ENCODE results near the gene PLEKHA6. TPM values are rescaled to one million over a fixed set of nuclear protein-coding genes. Genes with fewer than 3 reads are reported as not detected.

The PLEKHA6 gene
- total RNA-seq, 2 experiments from 2014 or later: 0.77 to 0.97 TPM

DNA sequence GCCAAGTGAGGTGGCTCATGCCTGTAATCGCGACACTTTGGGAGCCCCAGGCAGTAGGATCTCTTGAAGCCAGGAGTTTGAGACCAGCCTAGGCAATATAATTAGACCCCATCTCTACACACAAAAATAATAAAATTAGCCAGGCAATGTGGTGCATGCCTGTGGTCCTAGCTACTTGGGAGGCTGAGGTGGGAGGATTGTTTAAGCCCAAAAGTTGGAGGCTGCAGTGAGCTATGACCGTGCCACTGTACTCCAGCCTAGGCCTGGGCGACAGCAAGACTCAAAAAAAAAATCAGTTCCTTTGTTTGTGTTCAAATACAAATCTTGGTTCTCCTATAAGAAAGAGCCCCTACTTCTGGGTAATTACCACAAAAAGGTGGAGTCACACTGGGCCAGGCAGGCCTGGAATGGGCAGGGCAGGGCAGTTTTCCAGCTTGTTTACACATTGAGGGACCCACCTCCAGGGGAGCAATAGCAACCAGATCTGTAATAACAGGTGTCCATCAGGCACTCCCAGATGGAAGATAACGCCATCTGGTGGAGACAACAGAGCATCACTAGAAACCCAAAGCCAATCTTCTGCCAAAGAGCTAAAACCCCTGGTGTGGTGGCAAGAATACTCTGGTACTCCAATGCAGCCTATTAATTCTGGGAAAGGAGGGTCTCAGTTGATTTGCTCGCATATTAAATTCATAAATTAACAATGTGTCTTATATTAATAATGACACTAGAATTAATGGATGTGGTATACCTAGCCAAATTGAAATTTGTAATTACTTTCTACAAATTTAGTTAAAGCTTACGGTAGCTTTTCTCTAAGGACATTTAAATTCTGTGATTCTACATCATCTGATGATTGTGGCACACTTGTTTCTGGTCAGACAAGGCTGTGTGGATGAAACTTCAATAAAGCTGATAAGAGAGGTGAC lies 38.7 kb upstream of the PLEKHA6 start:
- Mint-ChIP-seq H3K4me3 (no peak overlapping the region), H3K36me3 (peaks cover 13% of the 10 kb centered on the region), H3K9me3 (no peaks in the 10 kb centered on the region), H3K4me1 (peaks cover 4% of the 10 kb centered on the region), H3K27ac (peak overlapping the region; percentile 6), H3K27me3 (no peaks in the 10 kb centered on the region)
- DNase-seq (peak; percentile 42), ATAC-seq (ENCODE audit: low read depth) (peak; percentile 85)
- POLR2A ChIA-PET: interaction anchor here (0.7 to 1.2 kb wide), 4 partner anchors 10 to 112 kb away, joined by 3 to 5 read pairs (median 3); no protein-coding TSS in a partner anchor

GRCh38 chr1:204396015-204396583 lies 36.4 kb upstream of the PLEKHA6 start:
- POLR2A ChIA-PET: interaction anchor here (0.6 to 1.0 kb wide), 3 partner anchors 11 to 211 kb away, joined by 3 to 4 read pairs (median 3); no protein-coding TSS in a partner anchor
- no peak for ATAC-seq (ENCODE audit: low read depth)
- Mint-ChIP-seq H3K9me3 (no peaks in the 10 kb centered on the region), H3K4me3 (no peak overlapping the region), H3K27me3 (no peaks in the 10 kb centered on the region), H3K36me3 (peaks cover 12% of the 10 kb centered on the region), H3K4me1 (peaks cover 1% of the 10 kb centered on the region), H3K27ac (no peak overlapping the region)
- DNase-seq: no peak

DNA sequence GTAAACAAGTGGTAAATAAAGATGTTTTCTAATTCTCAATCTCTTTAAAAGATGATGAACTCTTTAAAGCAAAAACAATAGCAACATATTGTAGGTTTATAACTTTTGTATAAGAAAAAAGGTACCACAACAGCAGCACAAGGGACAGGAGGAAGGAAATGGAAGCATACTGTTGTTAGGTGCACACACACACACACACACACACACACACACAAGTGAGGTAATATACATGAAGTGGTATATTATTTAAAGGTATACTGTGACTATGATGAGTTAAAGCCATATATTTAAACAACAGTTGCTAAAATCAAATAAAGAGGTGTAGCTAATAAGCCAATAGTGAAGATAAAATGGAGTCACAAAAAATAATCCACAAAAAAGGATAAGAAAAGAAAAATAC lies 31.9 kb upstream of the PLEKHA6 start:
- ATAC-seq (ENCODE audit: low read depth) (no peak), DNase-seq (no peak)
- Mint-ChIP-seq H3K4me1 (peaks cover 3% of the 10 kb centered on the region), H3K27ac (no peak overlapping the region), H3K4me3 (no peak overlapping the region), H3K36me3 (peaks cover 4% of the 10 kb centered on the region), H3K9me3 (no peaks in the 10 kb centered on the region), H3K27me3 (no peaks in the 10 kb centered on the region)
- POLR2A ChIA-PET: interaction anchor here (1.0 kb wide), 1 partner anchor 10 kb away, joined by 5 read pairs; no protein-coding TSS in a partner anchor

DNA sequence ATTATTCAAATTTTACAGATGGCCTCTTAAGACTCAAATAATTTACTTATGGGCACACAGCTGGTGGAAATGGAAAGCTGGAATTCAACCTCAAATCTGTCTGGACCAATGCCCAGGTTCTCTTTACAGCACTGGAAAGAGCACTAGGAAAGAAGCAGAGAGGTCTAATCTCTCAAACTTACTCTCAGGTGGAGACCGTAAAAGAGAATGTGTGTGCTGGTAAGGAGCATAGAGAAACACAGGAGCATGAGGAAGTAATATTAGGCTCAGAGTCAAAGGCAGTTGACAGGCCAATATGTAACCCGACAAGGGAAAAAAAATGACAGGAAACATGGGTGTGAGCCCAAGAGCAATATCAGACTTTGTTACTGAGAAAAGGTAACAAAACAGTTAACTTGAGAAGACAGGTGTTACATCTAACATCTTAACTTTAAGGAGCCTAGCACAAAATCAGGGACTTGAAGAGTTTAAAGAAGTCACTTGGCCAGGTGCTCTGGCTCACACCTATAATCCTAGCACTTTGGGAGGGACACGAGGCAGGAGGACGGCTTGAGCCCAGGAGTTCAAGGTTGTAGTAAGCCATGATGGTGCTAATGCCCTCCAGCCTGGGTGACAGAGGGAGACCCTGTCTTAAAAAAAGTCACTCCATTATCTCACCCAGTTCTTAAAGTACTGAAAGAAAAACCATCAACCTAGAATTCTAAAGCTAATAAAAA lies 31.2 kb upstream of the PLEKHA6 start:
- peaks cover 1% of the 10 kb centered on the region for H3K36me3 Mint-ChIP-seq
- no peaks in the 10 kb centered on the region for H3K27me3 Mint-ChIP-seq
- H3K4me1 Mint-ChIP-seq: peaks cover 3% of the 10 kb centered on the region
- H3K9me3 Mint-ChIP-seq: no peaks in the 10 kb centered on the region
- DNase-seq (no peak), ATAC-seq (ENCODE audit: low read depth) (no peak)
- H3K4me3 Mint-ChIP-seq: no peak overlapping the region
- POLR2A ChIA-PET: no interaction called here
- H3K27ac Mint-ChIP-seq: no peak overlapping the region

- Mint-ChIP-seq H3K36me3 (no peaks in the 10 kb centered on the region), H3K4me1 (peaks cover 4% of the 10 kb centered on the region)
- POLR2A ChIA-PET: interaction anchor here (0.7 kb wide), 1 partner anchor 168 kb away, joined by 3 read pairs; no protein-coding TSS in a partner anchor
Measured at GRCh38 chr1:204385727-204386126, 26.0 kb upstream of the PLEKHA6 start.

DNA sequence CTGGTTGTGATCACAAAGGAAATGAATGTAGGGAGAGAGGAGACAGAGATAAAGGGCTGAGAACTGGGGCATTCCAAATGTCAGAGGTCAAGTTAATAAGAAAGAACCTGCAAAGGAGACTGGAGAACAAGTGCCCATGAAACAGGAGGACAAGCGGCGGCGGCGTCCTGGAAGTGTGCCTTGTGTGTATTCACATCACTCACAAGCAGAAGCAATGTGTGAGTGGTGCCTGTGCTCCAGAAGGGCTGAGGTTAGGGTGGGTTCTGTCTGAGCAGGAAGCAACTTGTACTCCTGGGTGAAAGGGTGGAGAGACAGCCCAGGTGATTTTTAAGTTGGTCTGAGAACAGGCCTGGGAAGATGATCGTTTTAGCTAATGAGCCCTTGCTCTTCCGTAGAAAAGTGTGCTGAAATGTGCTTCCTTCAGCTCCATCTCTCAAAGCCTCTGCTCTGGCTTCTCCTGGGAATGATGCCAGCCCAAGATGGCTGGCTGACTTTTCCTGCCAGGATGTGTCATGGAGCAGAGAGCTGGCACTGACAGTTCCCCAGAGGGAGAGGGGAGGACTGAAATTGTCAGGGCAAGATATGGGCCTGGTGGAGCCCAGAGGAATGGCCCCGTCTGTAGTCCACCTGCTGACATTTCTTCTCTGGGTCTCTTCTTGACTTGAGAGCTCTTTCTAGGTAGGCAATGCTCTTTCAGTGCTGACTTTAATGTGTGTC lies 25.1 kb upstream of the PLEKHA6 start:
- DNase-seq (no peak), ATAC-seq (ENCODE audit: low read depth) (no peak)
- Mint-ChIP-seq H3K27me3 (peaks cover 10% of the 10 kb centered on the region), H3K27ac (no peak overlapping the region), H3K4me3 (no peak overlapping the region), H3K9me3 (no peaks in the 10 kb centered on the region), H3K36me3 (no peaks in the 10 kb centered on the region), H3K4me1 (peaks cover 3% of the 10 kb centered on the region)
- POLR2A ChIA-PET: no interaction called here

More at GRCh38 chr1:204385727-204386126, 26.0 kb upstream of the PLEKHA6 start:
- Mint-ChIP-seq H3K27ac (no peak overlapping the region), H3K4me3 (no peak overlapping the region), H3K9me3 (no peaks in the 10 kb centered on the region), H3K27me3 (peaks cover 2% of the 10 kb centered on the region)
- no peak for DNase-seq
- no peak for ATAC-seq (ENCODE audit: low read depth)

- POLR2A ChIA-PET: no interaction called here
Measured at GRCh38 chr1:204383163-204383904, 23.6 kb upstream of the PLEKHA6 start.

GRCh38 chr1:204382714-204383083 lies 23.0 kb upstream of the PLEKHA6 start:
- Mint-ChIP-seq H3K4me1 (peaks cover 10% of the 10 kb centered on the region), H3K4me3 (no peak overlapping the region), H3K27me3 (peaks cover 25% of the 10 kb centered on the region), H3K9me3 (no peaks in the 10 kb centered on the region), H3K27ac (no peak overlapping the region), H3K36me3 (no peaks in the 10 kb centered on the region)
- DNase-seq (no peak), ATAC-seq (ENCODE audit: low read depth) (no peak)
- POLR2A ChIA-PET: no interaction called here

More at GRCh38 chr1:204383163-204383904, 23.6 kb upstream of the PLEKHA6 start:
- ATAC-seq (ENCODE audit: low read depth): no peak
- Mint-ChIP-seq H3K27ac (no peak overlapping the region), H3K27me3 (peaks cover 20% of the 10 kb centered on the region), H3K9me3 (no peaks in the 10 kb centered on the region), H3K4me3 (no peak overlapping the region), H3K36me3 (no peaks in the 10 kb centered on the region), H3K4me1 (peaks cover 4% of the 10 kb centered on the region)
- DNase-seq: no peak

DNA sequence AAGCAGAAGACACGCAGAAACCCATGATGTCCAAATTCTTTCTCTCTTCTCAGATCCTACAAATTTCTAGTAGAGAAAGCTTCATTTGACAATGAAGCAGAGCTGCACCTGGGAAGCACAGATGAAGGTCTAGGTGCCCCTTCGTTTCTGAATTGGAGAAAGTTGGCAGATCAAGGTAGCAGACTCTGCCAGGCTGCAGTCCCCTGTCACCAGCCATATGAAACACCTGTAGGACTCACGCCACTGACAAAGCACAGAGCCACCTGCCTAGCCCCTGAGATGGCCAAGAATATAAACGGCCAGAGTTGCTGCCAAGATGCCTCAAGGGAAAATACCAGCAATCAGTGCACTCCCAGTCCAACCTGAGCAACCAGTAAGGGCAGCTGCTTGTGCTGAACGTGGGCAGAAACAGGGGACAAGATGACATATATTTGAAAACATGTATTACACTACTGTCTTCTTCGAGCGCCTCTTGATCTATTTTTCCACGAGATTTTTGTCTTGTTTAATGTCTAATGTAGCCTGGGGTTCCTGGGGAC lies 20.6 kb upstream of the PLEKHA6 start:
- ATAC-seq (ENCODE audit: low read depth): no peak
- no peak for DNase-seq
- peaks cover 12% of the 10 kb centered on the region for H3K4me1 Mint-ChIP-seq
- H3K27ac Mint-ChIP-seq: no peak overlapping the region
- peaks cover 35% of the 10 kb centered on the region for H3K27me3 Mint-ChIP-seq
- H3K9me3 Mint-ChIP-seq: no peaks in the 10 kb centered on the region
- POLR2A ChIA-PET: no interaction called here
- H3K4me3 Mint-ChIP-seq: no peak overlapping the region
- no peaks in the 10 kb centered on the region for H3K36me3 Mint-ChIP-seq

DNA sequence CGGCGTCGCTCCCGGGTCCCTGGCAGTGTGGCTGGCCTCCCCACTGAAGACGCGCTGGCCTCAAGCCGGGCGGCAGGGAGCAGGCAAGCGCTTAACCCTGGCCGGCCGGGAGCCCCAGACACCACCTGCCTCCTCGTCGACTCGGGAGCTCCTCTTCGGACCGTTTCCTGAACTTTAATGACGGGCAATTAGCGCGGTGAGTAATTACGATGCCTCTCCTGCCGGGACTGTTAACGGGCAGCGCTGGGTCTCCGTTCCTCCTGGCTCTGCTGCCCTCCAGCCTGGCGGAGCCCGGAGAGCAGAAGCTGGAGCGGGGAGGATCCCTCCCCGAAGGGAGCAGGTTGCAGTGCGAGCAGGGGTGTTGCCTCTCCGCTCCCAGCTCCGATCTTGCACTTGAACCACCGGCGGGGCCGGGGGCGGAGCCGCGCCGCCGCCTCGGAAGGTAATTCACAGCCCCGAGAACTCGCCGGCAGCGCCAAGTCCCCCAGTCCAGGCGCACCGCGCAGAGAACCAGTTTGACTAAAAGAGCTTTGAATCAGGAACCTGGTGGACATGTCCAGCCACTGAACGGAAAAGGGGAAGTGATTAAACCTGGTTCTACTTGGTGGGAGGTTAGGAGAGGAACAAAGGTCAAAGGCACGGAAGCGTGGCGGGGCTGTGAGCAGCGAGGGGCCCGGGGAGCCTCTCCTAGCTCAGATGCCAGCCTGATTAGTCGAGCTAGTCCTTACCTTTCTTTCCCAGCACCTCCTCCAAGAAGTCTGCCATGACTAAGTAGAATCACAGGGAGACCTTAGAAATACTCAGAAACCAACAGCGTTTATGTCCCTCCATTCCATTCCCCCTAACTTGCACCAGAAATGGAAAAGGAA lies 18.3 kb upstream of the PLEKHA6 start:
- Mint-ChIP-seq H3K4me1 (peaks cover 12% of the 10 kb centered on the region), H3K9me3 (no peaks in the 10 kb centered on the region), H3K27ac (no peak overlapping the region), H3K36me3 (no peaks in the 10 kb centered on the region), H3K27me3 (peaks cover 35% of the 10 kb centered on the region), H3K4me3 (peak overlapping the region; percentile 82)
- ATAC-seq (ENCODE audit: low read depth) (peak; percentile 75), DNase-seq (peak; percentile 70)
- POLR2A ChIA-PET: interaction anchor here (0.8 kb wide), 2 partner anchors 11 to 187 kb away, joined by 3 read pairs; no protein-coding TSS in a partner anchor

DNA sequence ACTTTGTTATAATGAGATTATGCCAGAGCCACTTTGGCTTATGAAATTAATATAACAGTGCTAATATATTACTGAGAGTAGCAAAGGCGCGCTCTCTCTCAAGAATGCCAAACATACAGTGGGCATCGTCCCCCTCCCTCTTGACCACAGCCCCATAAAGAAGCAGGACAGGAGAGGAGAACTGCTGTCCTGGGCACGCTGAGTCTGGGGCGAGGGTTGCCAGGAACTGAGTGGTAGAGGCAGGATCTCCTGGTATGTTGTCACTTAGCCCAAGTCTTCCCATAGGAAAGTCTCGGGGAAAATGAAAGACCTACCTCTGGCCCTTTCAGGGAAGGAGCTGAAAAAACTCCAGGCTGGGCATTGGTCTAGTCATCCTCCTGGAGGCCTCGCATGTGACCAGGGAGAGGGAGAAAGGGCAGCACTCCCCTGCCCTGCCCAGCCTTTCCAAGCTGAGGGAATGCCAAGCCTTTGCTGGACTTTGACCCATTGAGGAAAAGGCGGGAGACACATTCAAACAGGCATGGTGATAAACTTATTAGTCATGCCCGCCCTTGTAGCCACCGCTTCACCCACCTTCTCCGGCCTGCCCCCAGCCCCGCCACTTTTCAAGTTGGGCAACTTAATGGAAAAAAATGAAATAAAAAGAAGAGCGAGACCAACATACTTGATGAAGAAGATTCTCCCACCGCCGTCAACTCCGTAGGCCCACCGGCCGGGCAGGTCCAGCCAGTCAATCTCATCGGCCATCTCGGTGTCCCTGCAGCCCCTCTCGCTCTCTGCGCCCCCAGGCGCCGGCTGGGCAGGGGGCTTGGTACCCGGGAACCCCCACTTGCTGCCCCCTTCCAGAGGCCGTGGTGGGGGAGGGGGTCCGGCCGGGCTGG lies 17.4 kb upstream of the PLEKHA6 start:
- Mint-ChIP-seq H3K4me3 (peak overlapping the region; percentile 68), H3K27me3 (peaks cover 35% of the 10 kb centered on the region), H3K27ac (no peak overlapping the region), H3K36me3 (no peaks in the 10 kb centered on the region), H3K4me1 (peaks cover 12% of the 10 kb centered on the region), H3K9me3 (no peaks in the 10 kb centered on the region)
- POLR2A ChIA-PET: no interaction called here
- DNase-seq (no peak), ATAC-seq (ENCODE audit: low read depth) (no peak)
